NCI-H2227 treated with DMSO at 0.1 percent for 48 hours (cell line): ENCODE results near the gene RASGEF1B.
A peak's percentile ranks its signal among the peaks of the same experiment; 100 is the strongest.
"Not testable (repeated sequence)": the region's sequence is repeated elsewhere in the genome, so short reads cannot be mapped to it uniquely, and the experiment has no call there.

ENCODE experiments used
- DNase-seq: peaks from one replicate; lab custom pipeline; 2025; lab: John Stamatoyannopoulos, UW

RASGEF1B gene

GRCh38 chr4:81498046-81498445 lies 26.3 kb upstream of the RASGEF1B start:
- DNase-seq: no peak

DNA sequence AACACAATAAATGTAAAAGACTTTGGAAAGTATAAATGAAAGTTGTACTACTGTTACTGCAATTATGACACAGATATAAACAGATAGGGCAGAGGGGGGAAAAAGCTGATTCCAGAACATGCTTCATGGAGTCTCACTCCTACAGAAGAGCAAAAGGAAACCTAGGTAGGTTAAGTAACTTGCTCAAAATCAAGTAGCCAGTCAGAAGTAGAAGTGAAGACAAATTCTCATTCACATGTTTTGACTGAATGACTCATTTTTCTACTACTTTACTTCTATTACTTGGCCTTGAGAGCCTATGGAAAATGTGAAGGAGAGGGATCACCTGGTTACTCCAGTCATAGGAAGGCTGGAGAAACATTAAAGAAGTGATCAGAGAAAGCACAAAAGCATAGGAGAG lies 23.6 kb upstream of the RASGEF1B start:
- DNase-seq: no peak

DNA sequence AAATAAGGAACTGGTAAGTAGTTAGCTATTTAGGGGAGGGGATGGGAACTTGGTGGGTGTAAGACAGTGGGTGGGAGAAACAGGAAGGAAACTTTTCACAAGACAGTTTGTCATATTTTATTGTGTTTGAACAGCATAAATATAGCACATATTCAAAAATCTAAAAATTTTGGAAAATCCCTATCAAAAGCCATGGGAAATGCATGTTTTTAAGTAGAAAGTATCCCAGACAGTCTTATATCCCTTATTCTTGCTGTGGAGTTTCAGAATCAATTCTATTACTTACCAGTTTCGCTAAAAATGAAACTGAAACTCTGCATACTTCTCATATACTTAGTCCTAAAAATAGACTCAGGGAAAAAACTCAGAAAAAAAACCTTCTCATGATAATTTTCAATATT lies 22.3 kb upstream of the RASGEF1B start:
- no peak for DNase-seq

GRCh38 chr4:81492606-81493230 lies 21.0 kb upstream of the RASGEF1B start:
- no peak for DNase-seq

DNA sequence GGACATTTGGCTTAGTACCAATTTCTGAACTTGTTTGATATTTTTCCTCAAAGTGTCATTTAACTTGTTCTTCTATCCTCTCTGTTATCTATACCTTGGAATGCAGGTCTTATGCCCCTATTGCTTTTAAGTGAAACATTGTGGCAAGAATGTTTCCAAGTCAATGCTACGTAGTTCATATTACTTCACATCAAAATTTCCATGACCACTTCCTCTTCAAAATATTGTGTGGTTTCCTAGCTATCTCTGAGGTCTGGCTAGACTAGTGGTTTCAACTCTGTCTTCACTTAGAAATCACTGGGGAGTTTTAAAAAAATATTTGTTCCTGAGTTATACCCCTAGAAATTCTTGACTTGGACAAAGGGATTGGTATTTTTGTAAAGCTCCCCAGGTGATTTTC lies 20.2 kb upstream of the RASGEF1B start:
- no peak for DNase-seq

- no peak for DNase-seq
Measured at GRCh38 chr4:81490403-81491160, 18.9 kb upstream of the RASGEF1B start.

- DNase-seq: no peak
Measured at GRCh38 chr4:81486502-81486901, 14.8 kb upstream of the RASGEF1B start.

DNA sequence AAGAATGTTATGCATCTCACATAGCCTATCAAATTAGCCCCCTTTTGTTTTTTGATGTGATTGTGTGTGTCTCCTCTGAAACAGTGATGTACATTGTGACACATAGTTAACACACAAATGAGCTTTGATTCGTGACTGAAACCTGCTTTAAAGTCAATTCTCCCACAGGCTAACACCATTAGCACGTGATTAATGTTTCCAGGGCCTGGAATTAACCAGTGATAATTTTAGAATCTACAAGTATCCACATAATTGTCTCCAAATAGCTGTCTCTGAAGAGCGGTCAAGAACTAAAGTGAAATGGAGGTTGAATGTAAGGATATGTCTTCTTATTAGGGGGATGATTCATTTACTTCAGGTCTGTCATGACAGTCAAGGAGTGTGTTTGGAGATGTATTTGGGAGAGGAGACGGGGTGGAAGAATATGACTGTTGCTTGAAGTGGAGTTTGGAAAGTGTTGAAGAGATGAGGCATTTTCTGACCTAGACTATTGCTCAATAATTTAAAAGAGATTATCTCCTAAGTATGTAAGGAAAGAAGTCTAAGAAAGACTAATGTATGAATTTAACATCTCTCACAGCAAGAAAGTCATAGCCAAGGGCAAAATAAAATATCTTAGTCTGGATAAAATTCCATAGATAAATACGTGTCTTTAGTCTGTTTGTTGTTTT lies 13.7 kb upstream of the RASGEF1B start:
- no peak for DNase-seq

- DNase-seq: no peak
Measured at GRCh38 chr4:81482326-81482725, 10.6 kb upstream of the RASGEF1B start.

- no peak for DNase-seq
Measured at GRCh38 chr4:81481151-81481550, 9.4 kb upstream of the RASGEF1B start.

DNA sequence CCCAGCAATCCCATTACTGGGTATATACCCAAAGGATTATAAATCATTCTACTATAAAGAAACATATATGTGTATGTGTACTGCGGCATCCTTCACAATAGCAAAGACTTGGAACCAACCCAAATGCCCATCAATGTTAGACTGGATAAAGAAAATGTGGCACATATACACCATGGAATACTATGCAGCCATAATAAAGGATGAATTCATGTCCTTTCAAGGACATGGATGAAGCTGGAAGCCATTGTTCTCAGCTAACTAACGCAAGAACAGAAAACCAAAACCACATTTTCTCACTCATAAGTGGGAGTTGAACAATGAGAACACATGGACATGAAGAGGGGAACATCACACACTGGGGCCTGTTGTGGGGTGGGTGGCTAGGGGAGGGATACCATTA lies 7.9 kb upstream of the RASGEF1B start:
- DNase-seq: not testable (repeated sequence)

- not testable (repeated sequence) for DNase-seq
Measured at GRCh38 chr4:81473331-81474265, 1.9 kb upstream of the RASGEF1B start.

DNA sequence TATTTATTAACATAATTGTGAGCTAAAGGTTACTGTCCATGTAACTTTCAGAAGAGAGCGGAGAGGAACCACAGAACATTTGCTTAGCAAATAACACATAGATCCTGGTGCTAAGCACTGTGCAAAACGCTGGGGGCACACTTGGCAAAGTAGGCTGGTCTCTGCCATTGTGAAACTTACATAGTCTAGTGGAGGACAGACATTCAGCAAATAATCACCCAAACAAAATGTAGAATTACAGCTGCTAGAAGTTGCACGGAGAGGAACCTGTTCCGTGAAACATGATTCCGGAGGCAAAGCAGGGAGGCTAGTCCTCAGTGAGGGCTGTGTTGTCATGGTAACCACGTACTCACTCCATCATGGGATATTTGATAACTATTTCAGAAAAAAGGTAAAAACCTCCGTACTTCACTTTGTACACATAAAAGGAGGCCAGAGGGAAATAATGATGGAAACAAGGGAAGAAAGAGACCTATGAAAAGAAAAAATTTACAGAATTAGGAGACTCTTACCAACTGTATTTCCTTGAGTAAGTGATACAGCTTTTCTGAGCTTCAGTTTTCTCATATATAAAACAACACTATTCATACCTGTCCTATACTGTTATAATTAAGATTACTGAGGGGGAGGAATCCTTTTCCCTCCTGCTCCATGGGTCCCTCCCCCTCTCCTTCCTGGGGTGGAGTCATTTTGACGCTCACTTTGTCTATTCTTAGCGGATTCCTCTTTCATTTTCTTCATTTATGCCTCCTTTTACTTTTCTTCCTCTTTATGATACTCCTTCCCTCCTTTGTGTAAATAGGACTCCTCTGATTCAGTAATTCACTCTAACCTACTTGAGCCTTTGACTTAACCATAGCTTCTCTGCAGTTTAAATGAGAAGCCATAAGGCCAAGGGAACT lies 825 bp upstream of the RASGEF1B start:
- DNase-seq: peak; percentile 37

DNA sequence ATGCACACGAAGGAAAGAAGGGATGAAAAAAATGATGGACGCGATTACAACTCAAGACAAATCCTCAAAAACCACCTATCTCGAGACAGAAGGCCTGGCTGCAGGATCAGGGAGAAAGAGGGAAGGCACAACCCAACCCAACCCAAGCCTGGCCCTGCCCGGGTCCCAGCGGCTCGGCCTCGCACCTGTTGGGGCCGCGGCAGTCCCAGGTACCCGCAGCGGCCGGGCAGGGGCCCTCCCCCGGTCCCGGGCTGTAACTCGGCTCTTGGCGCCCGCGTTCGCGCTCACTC lies 464 bp downstream of the RASGEF1B start:
- DNase-seq: no peak

DNA sequence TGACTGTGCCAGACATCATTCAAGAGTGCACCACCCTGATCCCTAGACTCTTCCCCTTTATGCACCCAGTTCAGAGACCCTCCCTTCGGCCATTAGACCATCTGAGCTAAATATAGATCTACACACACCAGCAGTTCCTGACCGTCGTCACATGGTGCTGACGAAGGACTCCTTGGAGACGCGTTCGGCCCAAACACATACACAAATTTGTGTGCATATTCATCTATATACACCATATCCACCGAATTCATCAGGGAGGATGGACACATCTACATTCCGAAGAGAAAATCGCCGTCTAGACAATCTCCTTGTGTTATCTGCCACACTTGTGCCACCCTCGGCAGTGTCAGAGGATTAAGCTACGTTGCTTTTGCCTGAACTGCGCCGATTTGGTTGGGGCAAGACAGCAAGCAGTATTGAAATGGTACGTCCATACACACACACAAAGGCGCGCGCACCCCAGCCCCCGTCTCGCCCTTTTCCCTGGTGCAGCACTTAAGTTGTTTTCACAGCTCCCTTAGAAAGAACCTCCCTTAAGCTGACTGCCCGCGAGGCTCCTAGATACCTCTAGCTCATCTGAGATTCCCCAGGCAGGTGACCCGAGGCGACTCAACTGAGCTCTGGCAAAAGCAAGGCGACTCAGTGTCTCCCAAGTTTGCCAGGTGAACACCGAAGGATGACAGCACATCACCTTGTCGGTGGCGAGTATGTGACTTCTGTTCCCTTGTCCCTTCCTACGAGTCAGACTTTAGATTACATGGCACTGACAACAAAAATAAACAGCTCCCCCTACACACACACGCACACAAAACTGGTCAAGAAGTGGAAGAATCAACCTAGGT lies 1.0 kb downstream of the RASGEF1B start:
- DNase-seq: peak; percentile 37

- peak; percentile 37 for DNase-seq
Measured at GRCh38 chr4:81469781-81470455, 1.8 kb downstream of the RASGEF1B start.

GRCh38 chr4:81468678-81469077 lies 3.0 kb downstream of the RASGEF1B start:
- DNase-seq: no peak

GRCh38 chr4:81467672-81467964 lies 4.1 kb downstream of the RASGEF1B start:
- no peak for DNase-seq

- DNase-seq: peak; percentile 57
Measured at GRCh38 chr4:81466841-81467671, 4.7 kb downstream of the RASGEF1B start.
